Measurements from ENCODE around the gene EGFR.

DNA sequence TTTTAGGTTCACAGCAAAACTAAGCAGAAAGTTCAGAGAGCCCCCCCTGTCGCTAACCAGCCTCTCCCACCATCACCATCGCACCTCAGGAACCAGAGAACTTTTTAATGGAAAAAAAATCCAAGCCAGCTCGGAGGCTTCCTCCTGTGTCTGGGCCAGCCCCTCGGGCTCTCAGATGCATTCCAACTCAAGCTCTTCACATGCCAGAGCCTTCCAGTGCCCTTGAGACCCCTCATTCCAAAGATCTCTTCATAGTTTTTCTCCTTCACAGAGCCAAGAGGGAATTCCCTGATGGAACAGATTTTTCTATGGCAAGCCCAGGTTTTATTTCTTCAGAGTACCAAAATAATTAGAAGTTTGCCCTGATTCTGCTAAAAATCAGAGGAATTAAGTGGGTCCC is 192.9 kb downstream of the EGFR start:
- TF ChIP-seq POLR2A (IDR thresholded peaks at IDR 0.05): no peak
- TF ChIP-seq, protein P1, sequence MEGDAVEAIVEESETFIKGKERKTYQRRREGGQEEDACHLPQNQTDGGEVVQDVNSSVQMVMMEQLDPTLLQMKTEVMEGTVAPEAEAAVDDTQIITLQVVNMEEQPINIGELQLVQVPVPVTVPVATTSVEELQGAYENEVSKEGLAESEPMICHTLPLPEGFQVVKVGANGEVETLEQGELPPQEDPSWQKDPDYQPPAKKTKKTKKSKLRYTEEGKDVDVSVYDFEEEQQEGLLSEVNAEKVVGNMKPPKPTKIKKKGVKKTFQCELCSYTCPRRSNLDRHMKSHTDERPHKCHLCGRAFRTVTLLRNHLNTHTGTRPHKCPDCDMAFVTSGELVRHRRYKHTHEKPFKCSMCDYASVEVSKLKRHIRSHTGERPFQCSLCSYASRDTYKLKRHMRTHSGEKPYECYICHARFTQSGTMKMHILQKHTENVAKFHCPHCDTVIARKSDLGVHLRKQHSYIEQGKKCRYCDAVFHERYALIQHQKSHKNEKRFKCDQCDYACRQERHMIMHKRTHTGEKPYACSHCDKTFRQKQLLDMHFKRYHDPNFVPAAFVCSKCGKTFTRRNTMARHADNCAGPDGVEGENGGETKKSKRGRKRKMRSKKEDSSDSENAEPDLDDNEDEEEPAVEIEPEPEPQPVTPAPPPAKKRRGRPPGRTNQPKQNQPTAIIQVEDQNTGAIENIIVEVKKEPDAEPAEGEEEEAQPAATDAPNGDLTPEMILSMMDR (IDR thresholded peaks at IDR 0.05): no peak

All from heart left ventricle (tissue), 13 donors.